ENCODE results near the gene ZNF184.

Gene ZNF184

GRCh38 chr6:27419363-27419762 lies 53.5 kb downstream of the ZNF184 start:
- no peak for DNase-seq

GRCh38 chr6:27415898-27416297 lies 57.0 kb downstream of the ZNF184 start:
- DNase-seq, result no peak

GRCh38 chr6:27414996-27415395 lies 57.9 kb downstream of the ZNF184 start:
- DNase-seq, result no peak

- DNase-seq, result no peak
Observed at GRCh38 chr6:27414300-27414699, 58.6 kb downstream of the ZNF184 start.

- no peak for DNase-seq
Observed at GRCh38 chr6:27407153-27407814, 65.6 kb downstream of the ZNF184 start.

GRCh38 chr6:27406085-27406484 lies 66.8 kb downstream of the ZNF184 start:
- DNase-seq, result no peak

GRCh38 chr6:27400877-27401642 lies 71.8 kb downstream of the ZNF184 start:
- DNase-seq, result no peak
